MCF 10A (cell line): Measurements from ENCODE around the gene UBE2D2. TPM values are rescaled to one million over a fixed set of nuclear protein-coding genes. Genes with fewer than 3 reads are reported as not detected.
"Not testable (repeated sequence)": the region's sequence is repeated elsewhere in the genome, so short reads cannot be mapped to it uniquely, and the experiment has no call there.

Experiments used
- BruUV-seq: library from RNA; stranded (reverse); fragments of 400-500 nt; replicated peaks from 2 replicates; lab custom pipeline; 2021; lab: Mats Ljungman, UMichigan
- CTCF ChIA-PET: fragments of 300-600 bp; sonication (Branson Sonifier 250); formaldehyde crosslinking; extraction: SDS; loops from one replicate; lab custom pipeline; 2021; ENCODE audit warnings: antibody characterized with exemption, inconsistent platforms; lab: Yijun Ruan, JAX
- POLR2A ChIA-PET: fragments of 300-600, 350-650 bp; sonication (Branson Sonifier 250); formaldehyde crosslinking; extraction: SDS; loops from one replicate; lab custom pipeline; 2020; ENCODE audit warnings: antibody characterized with exemption, inconsistent platforms; lab: Yijun Ruan, JAX
- DNase-seq: peaks from one replicate; pipeline ENCODE4 v3.0.0-alpha.2; 2018; ENCODE audit not compliant: unreplicated experiment
- H3K27ac Mint-ChIP-seq: one replicate; pipeline ENCODE4 v1.8.0; 2022; ENCODE audit warnings: mild to moderate bottlenecking, low read depth, mixed read lengths; ENCODE audit not compliant: unreplicated experiment
- H3K27me3 Mint-ChIP-seq: one replicate; pipeline ENCODE4 v1.8.0; 2022; ENCODE audit warnings: mixed read lengths; ENCODE audit not compliant: insufficient read depth, unreplicated experiment
- H3K36me3 Mint-ChIP-seq: one replicate; pipeline ENCODE4 v1.8.0; 2022; ENCODE audit warnings: mild to moderate bottlenecking, moderate library complexity, mixed read lengths; ENCODE audit not compliant: insufficient read depth, unreplicated experiment
- H3K4me1 Mint-ChIP-seq: one replicate; pipeline ENCODE4 v1.8.0; 2022; ENCODE audit warnings: mixed read lengths; ENCODE audit not compliant: insufficient read depth, unreplicated experiment
- H3K4me3 Mint-ChIP-seq: one replicate; pipeline ENCODE4 v1.8.0; 2022; ENCODE audit warnings: mild to moderate bottlenecking, moderate library complexity, mixed read lengths; ENCODE audit not compliant: unreplicated experiment
- H3K9me3 Mint-ChIP-seq: one replicate; pipeline ENCODE4 v1.8.0; 2022; ENCODE audit warnings: mixed read lengths; ENCODE audit not compliant: unreplicated experiment
- CTCF ChIP-seq: fragments of 200-600 bp; IDR thresholded peaks from one replicate; pipeline ENCODE4 v1.8.0; 2022; ENCODE audit warnings: antibody characterized with exemption, mild to moderate bottlenecking; ENCODE audit not compliant: unreplicated experiment
- intact Hi-C: fragments of 100-400 bp; cut with micrococcal nuclease; formaldehyde crosslinking; loops from 2 replicates; pipeline ENCODE4 v1.14.1; 2022
- total RNA-seq: library from RNA; stranded (reverse); gene quantifications from 2 replicates; pipeline ENCODE4 v1.2.3, GENCODE V29; 2022

UBE2D2 gene
- total RNA-seq, 1 experiment from 2014 or later = 306 TPM

- Mint-ChIP-seq H3K4me3 (no peak overlapping the region), H3K4me1 (no peaks in the 10 kb centered on the region), H3K27ac (no peak overlapping the region), H3K9me3 (no peaks in the 10 kb centered on the region), H3K27me3 (no peaks in the 10 kb centered on the region), H3K36me3 (no peaks in the 10 kb centered on the region)
- no TSS peak for BruUV-seq
- DNase-seq = no peak
- ChIA-PET POLR2A (interaction anchor here (1.6 kb wide), 1 partner anchor 12 kb away, joined by 10 read pairs; the partner anchor contains the start of gene UBE2D2), CTCF (interaction anchor here (1.0 to 1.7 kb wide), 5 partner anchors 8 to 84 kb away, joined by 3 to 6 read pairs (median 3); no protein-coding TSS in a partner anchor)
- intact Hi-C loops = no loop called here
- no peak for TF ChIP-seq CTCF
These were observed 11.8 kb upstream of the UBE2D2 start for GRCh38 chr5:139549162-139549894.

GRCh38 chr5:139550051-139550872 lies 10.9 kb upstream of the UBE2D2 start:
- H3K27ac Mint-ChIP-seq = not testable (repeated sequence)

GRCh38 chr5:139551191-139551889 lies 9.8 kb upstream of the UBE2D2 start:
- no peak for DNase-seq
- POLR2A ChIA-PET = interaction anchor here (2.8 kb wide), 1 partner anchor 9 kb away, joined by 10 read pairs; the partner anchor contains the start of gene UBE2D2
- Mint-ChIP-seq H3K27ac (no peak overlapping the region), H3K9me3 (no peaks in the 10 kb centered on the region), H3K4me1 (no peaks in the 10 kb centered on the region), H3K27me3 (no peaks in the 10 kb centered on the region), H3K4me3 (no peak overlapping the region), H3K36me3 (no peaks in the 10 kb centered on the region)
- intact Hi-C loops = no loop called here
- no TSS peak for BruUV-seq
- no peak for TF ChIP-seq CTCF
- CTCF ChIA-PET = interaction anchor here (1.1 to 1.3 kb wide), 2 partner anchors 10 to 13 kb away, joined by 4 read pairs; partner anchors contain the start of gene UBE2D2

More at GRCh38 chr5:139550051-139550872, 10.9 kb upstream of the UBE2D2 start:
- BruUV-seq, H3K4me3 Mint-ChIP-seq, H3K4me1 Mint-ChIP-seq, H3K36me3 Mint-ChIP-seq, H3K9me3 Mint-ChIP-seq, DNase-seq, intact Hi-C loops, H3K27me3 Mint-ChIP-seq: not testable (repeated sequence)
- ChIA-PET CTCF (interaction anchor here (0.6 to 1.7 kb wide), 8 partner anchors 9 to 215 kb away, joined by 3 to 6 read pairs (median 3); no protein-coding TSS in a partner anchor), POLR2A (interaction anchor here (1.6 kb wide), 1 partner anchor 11 kb away, joined by 10 read pairs; the partner anchor contains the start of gene UBE2D2)

- Mint-ChIP-seq H3K36me3 (no peaks in the 10 kb centered on the region), H3K9me3 (no peaks in the 10 kb centered on the region), H3K27me3 (no peaks in the 10 kb centered on the region), H3K27ac (no peak overlapping the region), H3K4me1 (no peaks in the 10 kb centered on the region), H3K4me3 (no peak overlapping the region)
- intact Hi-C loops = no loop called here
- no peak for DNase-seq
- TF ChIP-seq CTCF = no peak
- ChIA-PET CTCF (interaction anchor here (0.7 to 1.2 kb wide), 5 partner anchors 40 to 212 kb away, joined by 3 to 5 read pairs (median 3); no protein-coding TSS in a partner anchor), POLR2A (interaction anchor here (1.2 to 2.8 kb wide), 3 partner anchors 8 to 95 kb away, joined by 3 to 10 read pairs (median 5); partner anchors contain the start of genes CXXC5 and UBE2D2)
- BruUV-seq = no TSS peak
These were observed 8.1 kb upstream of the UBE2D2 start for GRCh38 chr5:139552893-139553575.
